GM12873 (cell line): ENCODE results near the gene NCAPG2.
A peak's percentile ranks its signal among the peaks of the same experiment; 100 is the strongest.

Source experiments
- TF ChIP-seq, protein P1 (sequence below): IDR thresholded peaks from 2 replicates; pipeline ENCODE4 v1.5.1; 2012; ENCODE audit warnings: low read depth, mild to moderate bottlenecking, moderate library complexity, low read length, control low read depth; ENCODE audit not compliant: insufficient read depth; ENCODE audit errors: missing control alignments

The NCAPG2 gene

DNA sequence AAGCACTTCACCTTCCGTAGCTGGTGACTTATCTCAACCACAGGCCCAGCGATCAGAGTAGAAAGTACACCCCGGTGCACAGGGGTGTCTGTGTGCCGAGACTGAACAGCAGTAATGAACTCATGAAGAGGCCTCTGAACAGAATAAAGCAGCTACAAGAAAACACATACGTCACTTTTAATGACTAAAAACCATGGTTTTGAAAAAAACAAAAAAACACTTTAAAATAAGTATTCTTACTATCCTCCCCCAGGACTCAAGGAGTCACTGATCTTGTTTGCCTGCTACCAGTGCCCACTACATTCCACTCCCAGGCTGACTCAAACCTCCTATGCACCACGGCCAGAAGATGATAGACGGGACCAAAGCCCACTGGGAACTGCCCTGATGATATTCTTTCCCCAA, 53.8 kb downstream of the NCAPG2 start:
- TF ChIP-seq, protein P1, sequence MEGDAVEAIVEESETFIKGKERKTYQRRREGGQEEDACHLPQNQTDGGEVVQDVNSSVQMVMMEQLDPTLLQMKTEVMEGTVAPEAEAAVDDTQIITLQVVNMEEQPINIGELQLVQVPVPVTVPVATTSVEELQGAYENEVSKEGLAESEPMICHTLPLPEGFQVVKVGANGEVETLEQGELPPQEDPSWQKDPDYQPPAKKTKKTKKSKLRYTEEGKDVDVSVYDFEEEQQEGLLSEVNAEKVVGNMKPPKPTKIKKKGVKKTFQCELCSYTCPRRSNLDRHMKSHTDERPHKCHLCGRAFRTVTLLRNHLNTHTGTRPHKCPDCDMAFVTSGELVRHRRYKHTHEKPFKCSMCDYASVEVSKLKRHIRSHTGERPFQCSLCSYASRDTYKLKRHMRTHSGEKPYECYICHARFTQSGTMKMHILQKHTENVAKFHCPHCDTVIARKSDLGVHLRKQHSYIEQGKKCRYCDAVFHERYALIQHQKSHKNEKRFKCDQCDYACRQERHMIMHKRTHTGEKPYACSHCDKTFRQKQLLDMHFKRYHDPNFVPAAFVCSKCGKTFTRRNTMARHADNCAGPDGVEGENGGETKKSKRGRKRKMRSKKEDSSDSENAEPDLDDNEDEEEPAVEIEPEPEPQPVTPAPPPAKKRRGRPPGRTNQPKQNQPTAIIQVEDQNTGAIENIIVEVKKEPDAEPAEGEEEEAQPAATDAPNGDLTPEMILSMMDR, result no peak

DNA sequence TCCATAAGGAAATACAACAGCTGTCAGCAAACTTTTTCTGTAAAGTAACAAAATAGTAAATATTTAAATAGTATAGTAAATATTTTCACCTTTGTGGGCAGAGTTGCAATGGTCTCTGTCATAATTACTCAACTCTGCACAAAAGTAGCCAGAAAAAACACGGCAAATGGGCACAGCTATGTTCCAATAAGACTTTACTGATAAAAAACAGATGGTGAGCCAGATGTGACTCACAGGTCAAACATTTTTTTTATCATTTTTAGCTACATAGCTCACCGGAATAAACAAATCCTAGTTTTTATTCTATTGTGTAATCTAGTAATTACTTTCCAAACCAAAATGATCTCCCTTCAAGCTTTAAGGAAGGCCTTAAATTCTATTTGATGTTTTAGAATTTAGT, 55.3 kb downstream of the NCAPG2 start:
- TF ChIP-seq, protein P1, result no peak

DNA sequence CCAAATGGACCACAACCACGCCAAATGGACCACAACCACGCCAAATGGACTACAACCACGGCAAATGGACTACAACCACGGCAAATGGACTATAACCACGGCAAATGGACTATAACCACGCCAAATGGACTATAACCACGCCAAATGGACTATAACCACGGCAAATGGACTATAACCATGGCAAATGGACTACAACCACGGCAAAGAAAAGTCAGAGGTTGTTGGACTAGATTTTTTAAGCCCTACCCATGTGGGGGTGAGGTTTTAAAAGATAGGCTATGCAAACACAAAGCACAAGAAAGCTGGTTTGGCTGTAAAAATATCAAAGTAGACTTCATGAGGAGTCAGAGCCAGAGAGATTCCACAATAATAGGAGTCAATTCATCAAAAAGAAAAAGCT, 55.8 kb downstream of the NCAPG2 start:
- TF ChIP-seq, protein P1, result no peak

DNA sequence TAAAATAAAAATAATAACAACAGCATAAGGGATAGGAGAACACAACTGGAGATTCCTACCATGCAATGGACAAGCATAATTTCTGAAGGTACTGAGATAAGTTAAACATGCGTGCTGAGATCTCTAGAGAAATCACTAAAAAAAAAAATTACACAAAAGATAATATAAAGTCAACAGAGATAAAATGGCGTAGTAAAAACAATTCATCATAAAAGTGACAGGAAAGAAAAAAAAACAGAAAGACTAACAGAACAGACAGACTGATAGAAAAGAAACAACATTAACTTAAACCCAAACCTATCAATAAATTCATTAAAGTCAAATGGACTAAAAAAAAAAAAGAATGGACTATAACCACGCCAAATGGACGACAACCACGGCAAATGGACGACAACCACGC, 56.4 kb downstream of the NCAPG2 start:
- TF ChIP-seq, protein P1, result no peak

DNA sequence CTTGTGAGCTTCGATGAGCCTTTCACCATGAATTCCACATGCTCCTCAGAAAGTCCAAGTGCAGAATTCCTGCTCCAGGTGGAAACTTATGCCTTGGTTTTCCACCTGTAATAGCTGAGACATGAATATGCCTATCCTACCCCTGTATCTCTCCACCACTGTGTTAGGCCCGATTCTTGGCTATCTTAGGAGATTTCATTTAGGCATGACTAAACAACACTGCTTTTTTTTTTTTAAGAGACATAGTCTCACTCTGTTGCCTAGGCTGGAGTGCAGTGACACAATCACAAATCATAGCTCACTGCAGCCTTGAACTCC, 57.2 kb downstream of the NCAPG2 start:
- TF ChIP-seq, protein P1, result no peak

DNA sequence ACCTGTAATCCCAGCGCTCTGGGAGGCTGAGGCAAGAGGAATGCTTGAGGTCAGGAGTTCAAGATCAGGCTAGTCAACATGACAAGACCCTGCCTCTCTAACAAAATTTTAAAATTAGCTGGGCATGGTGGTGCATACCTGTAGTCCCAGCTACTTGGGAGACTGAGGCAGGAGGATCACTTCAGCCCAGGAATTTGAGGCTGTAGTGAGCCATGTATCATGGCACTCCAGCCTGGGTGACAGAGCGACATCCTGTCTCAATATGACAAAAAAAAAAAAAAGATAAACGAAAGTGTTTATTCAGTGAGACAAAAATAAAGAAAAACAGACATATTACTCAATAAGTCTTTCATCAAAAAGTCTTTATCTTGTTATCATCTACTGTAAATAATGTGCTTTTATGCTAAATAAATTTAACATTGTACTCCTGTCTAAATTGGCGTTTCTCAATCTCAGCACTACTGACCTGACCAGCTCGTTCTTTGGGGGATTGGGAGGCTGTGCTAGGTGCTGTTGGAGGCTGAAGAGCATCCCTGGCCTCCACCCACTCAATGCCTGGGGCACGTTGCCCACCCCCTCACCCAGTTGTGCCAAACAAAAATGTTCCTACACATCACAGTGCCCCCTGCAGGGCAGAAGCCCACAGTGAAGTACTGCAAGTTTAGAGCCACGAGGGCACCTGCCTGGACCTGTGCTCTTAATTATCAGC, 57.7 kb downstream of the NCAPG2 start:
- TF ChIP-seq, protein P1, result peak; percentile 70

DNA sequence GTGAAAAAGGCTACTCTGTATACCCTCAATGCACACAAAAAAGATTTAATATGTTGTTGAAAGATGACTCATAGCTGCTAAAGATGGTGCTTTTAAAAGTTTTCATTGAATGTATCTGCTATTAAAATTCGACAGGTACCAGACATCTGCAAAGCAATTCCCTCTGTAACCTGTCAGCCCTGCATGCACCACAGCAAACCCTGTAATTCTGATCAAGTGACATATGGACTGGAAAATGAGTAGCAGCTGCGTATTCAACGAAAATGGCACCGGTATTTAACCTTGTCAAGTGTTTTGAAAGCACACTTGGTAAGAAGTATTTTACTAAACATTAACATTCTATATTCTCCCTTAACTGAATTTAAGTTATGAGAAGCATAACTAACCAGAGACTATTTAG, 58.8 kb downstream of the NCAPG2 start:
- TF ChIP-seq, protein P1, result no peak

DNA sequence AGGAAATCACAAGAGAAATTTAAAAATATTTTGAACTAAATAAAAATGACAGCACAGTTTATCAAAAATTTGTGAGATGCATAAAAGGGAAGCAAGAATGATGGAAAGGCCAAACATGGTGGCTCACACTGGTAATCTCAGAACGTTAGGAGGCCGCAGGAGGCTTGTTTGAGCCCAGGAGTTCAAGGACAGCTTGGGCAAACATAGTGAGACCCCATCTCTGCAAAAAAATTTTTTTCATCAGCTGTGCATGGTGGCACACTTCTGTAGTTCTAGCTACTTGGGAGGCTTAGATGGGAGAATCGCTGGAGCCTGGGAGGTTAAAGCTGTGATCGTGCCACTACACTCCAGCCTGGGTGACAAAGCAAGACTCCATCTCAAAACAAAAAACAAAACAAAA, 62.5 kb downstream of the NCAPG2 start:
- TF ChIP-seq, protein P1, result no peak
